MM.1S (cell line): ENCODE measurements around the gene SMIM1.

Experiments used
- DNase-seq: peaks from one replicate; pipeline ENCODE4 v3.0.0-alpha.2; 2015
- H2AFZ ChIP-seq: fragments of 300-600 bp; sonication (generic); 2 replicates; pipeline ENCODE4 v1.6.0; 2016; ENCODE audit warnings: antibody characterized with exemption, low read length
- H3F3A ChIP-seq: fragments of 300-600 bp; sonication (generic); 2 replicates; pipeline ENCODE4 v1.6.1; 2016; ENCODE audit warnings: mild to moderate bottlenecking, antibody characterized with exemption, low read length, moderate library complexity, mixed read lengths; ENCODE audit not compliant: insufficient read depth
- H3K27ac ChIP-seq: fragments of 300-600 bp; sonication (generic); 2 replicates; pipeline ENCODE4 v1.5.1; 2016; ENCODE audit warnings: mild to moderate bottlenecking, low read length
- H3K27me3 ChIP-seq: fragments of 300-600 bp; sonication (generic); replicated peaks from 2 replicates; pipeline ENCODE4 v1.6.0; 2016; ENCODE audit warnings: low read length; ENCODE audit not compliant: insufficient read depth
- H3K36me3 ChIP-seq: fragments of 300-600 bp; sonication (generic); replicated peaks from 2 replicates; pipeline ENCODE4 v1.6.1; 2016; ENCODE audit warnings: mild to moderate bottlenecking, low read length, mixed read lengths; ENCODE audit not compliant: insufficient read depth
- H3K4me1 ChIP-seq: fragments of 300-600 bp; sonication (generic); 2 replicates; pipeline ENCODE4 v1.6.1; 2016; ENCODE audit warnings: low read length, mixed read lengths
- H3K4me2 ChIP-seq: fragments of 300-600 bp; sonication (generic); 2 replicates; pipeline ENCODE4 v1.6.0; 2016; ENCODE audit warnings: low read depth, low read length
- H3K4me3 ChIP-seq: fragments of 300-600 bp; sonication (generic); 2 replicates; pipeline ENCODE4 v1.5.1; 2016; ENCODE audit warnings: low read length, mixed read lengths
- H3K79me2 ChIP-seq: fragments of 300-600 bp; sonication (generic); 2 replicates; pipeline ENCODE4 v1.6.1; 2016; ENCODE audit warnings: mixed run types, low read length, mixed read lengths
- H3K9ac ChIP-seq: fragments of 300-600 bp; sonication (generic); 2 replicates; pipeline ENCODE4 v1.6.1; 2016; ENCODE audit warnings: low read length, mixed read lengths
- H3K9me2 ChIP-seq: fragments of 300-600 bp; sonication (generic); replicated peaks from 2 replicates; pipeline ENCODE4 v1.6.1; 2016; ENCODE audit warnings: mild to moderate bottlenecking, low read length, mixed read lengths; ENCODE audit not compliant: insufficient read depth
- H3K9me3 ChIP-seq: fragments of 300-600 bp; sonication (generic); replicated peaks from 2 replicates; pipeline ENCODE4 v1.6.1; 2016; ENCODE audit warnings: mild to moderate bottlenecking, low read length, mixed read lengths; ENCODE audit not compliant: insufficient read depth
- H4K20me1 ChIP-seq: fragments of 300-600 bp; sonication (generic); 2 replicates; pipeline ENCODE4 v1.6.1; 2016; ENCODE audit warnings: mild to moderate bottlenecking, low read length, moderate library complexity, mixed read lengths; ENCODE audit not compliant: insufficient read depth
- EZH2 ChIP-seq: fragments of 300-600 bp; sonication (generic); optimal IDR thresholded peaks from 2 replicates; pipeline ENCODE3; 2017; ENCODE audit warnings: low read depth, mild to moderate bottlenecking, antibody characterized with exemption, low read length, mixed read lengths
- EZH2phosphoT487 ChIP-seq: fragments of 300-600 bp; sonication (generic); IDR thresholded peaks from 2 replicates; pipeline ENCODE4 v1.6.1; 2018; ENCODE audit warnings: antibody characterized with exemption, low read length
- TF ChIP-seq, protein P1 (sequence below): fragments of 300-600 bp; sonication (generic); IDR thresholded peaks from 2 replicates; pipeline ENCODE4 v1.5.1; 2016; ENCODE audit warnings: antibody characterized with exemption, low read length, mixed read lengths

SMIM1 gene

DNA sequence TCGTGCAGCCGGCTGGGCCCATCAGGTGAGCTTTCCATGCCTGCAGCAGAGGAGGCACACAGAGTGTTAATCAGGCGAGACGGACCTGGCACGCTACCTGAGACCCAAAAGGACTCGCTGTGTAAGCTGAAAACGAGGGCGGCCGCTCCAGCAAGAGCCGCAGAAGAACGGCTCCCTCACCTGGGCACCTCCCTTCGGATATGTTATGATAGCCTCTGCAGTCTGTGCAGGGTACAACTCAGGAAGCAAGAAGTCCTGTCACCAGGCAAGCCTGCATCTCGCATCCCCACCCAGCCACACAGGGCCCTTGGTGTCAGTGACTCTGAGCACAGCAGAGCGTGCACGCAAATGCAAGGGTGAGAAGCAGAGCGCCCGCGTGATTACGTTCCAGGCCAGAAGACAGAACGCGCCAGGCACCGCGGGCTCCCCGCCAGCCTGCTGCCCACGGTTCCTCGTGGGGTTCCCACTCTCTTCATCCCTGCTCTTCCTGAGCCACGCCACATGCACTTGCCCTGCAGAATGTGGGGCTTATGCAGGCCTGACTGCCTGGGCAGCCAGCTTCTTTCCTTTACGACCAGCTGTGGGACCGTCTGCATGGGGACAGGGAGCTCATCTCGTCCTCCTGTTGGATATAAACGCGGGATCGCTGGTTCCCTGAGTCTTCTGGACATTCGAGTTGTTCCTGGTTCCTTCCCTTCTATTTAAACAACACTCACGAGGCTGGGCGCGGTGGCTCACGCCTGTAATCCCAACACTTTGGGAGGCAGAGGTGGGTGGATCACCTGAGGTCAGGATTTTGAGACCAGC lies 44.0 kb downstream of the SMIM1 start:
- no peaks in the 10 kb centered on the region for H3K79me2 ChIP-seq
- DNase-seq: no peak
- H3K9me2 ChIP-seq: no peaks in the 10 kb centered on the region
- H3K27ac ChIP-seq: no peak overlapping the region
- no peaks in the 10 kb centered on the region for H4K20me1 ChIP-seq
- H3K9me3 ChIP-seq: no peaks in the 10 kb centered on the region
- no peak overlapping the region for H3K4me2 ChIP-seq
- H3K4me3 ChIP-seq: no peak overlapping the region
- no peaks in the 10 kb centered on the region for H3K27me3 ChIP-seq
- no peak overlapping the region for H2AFZ ChIP-seq
- H3K36me3 ChIP-seq: no peaks in the 10 kb centered on the region
- H3K4me1 ChIP-seq: no peaks in the 10 kb centered on the region
- no peaks in the 10 kb centered on the region for H3F3A ChIP-seq
- H3K9ac ChIP-seq: no peak overlapping the region
- TF ChIP-seq EZH2 (no peak), EZH2phosphoT487 (no peak)
- TF ChIP-seq, protein P1, sequence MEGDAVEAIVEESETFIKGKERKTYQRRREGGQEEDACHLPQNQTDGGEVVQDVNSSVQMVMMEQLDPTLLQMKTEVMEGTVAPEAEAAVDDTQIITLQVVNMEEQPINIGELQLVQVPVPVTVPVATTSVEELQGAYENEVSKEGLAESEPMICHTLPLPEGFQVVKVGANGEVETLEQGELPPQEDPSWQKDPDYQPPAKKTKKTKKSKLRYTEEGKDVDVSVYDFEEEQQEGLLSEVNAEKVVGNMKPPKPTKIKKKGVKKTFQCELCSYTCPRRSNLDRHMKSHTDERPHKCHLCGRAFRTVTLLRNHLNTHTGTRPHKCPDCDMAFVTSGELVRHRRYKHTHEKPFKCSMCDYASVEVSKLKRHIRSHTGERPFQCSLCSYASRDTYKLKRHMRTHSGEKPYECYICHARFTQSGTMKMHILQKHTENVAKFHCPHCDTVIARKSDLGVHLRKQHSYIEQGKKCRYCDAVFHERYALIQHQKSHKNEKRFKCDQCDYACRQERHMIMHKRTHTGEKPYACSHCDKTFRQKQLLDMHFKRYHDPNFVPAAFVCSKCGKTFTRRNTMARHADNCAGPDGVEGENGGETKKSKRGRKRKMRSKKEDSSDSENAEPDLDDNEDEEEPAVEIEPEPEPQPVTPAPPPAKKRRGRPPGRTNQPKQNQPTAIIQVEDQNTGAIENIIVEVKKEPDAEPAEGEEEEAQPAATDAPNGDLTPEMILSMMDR: no peak

DNA sequence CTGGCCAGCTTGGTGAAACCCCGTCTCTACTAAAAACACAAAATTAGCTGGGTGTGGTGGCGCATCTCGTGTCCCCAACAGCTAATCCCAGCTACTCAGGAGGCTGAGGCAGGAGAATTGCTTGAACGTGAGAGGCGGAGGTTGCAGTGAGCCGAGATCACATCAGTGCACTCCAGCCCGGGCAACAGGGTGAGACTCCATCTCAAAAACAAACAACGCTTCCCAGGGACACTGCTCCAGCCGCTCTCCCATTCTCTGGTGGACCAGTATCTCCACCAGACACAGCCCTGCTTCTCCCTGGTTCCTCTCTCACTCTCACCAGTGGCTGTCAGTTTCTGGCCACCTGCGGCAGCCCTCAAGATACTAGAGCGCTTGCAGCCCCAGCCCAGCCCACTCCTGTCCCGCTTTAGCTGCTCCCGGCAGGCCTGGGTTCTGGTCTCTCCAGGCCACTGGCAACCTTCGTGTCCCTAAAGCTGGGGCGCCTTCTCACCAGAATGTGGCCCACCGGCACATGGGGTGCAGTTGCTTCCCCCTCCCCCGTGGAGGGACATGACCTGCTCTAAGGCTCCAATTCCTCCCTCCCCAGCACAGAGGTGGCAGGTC lies 44.7 kb downstream of the SMIM1 start:
- DNase-seq: no peak
- no peaks in the 10 kb centered on the region for H3K4me1 ChIP-seq
- H3K79me2 ChIP-seq: no peaks in the 10 kb centered on the region
- H3K36me3 ChIP-seq: no peaks in the 10 kb centered on the region
- H3K27ac ChIP-seq: no peak overlapping the region
- H2AFZ ChIP-seq: no peak overlapping the region
- H3K4me2 ChIP-seq: no peak overlapping the region
- H3K9me3 ChIP-seq: no peaks in the 10 kb centered on the region
- no peaks in the 10 kb centered on the region for H4K20me1 ChIP-seq
- no peak overlapping the region for H3K4me3 ChIP-seq
- H3K9ac ChIP-seq: no peak overlapping the region
- H3K27me3 ChIP-seq: no peaks in the 10 kb centered on the region
- no peaks in the 10 kb centered on the region for H3F3A ChIP-seq
- H3K9me2 ChIP-seq: no peaks in the 10 kb centered on the region
- TF ChIP-seq, protein P1: no peak
- TF ChIP-seq EZH2: no peak
- TF ChIP-seq EZH2phosphoT487: no peak

DNA sequence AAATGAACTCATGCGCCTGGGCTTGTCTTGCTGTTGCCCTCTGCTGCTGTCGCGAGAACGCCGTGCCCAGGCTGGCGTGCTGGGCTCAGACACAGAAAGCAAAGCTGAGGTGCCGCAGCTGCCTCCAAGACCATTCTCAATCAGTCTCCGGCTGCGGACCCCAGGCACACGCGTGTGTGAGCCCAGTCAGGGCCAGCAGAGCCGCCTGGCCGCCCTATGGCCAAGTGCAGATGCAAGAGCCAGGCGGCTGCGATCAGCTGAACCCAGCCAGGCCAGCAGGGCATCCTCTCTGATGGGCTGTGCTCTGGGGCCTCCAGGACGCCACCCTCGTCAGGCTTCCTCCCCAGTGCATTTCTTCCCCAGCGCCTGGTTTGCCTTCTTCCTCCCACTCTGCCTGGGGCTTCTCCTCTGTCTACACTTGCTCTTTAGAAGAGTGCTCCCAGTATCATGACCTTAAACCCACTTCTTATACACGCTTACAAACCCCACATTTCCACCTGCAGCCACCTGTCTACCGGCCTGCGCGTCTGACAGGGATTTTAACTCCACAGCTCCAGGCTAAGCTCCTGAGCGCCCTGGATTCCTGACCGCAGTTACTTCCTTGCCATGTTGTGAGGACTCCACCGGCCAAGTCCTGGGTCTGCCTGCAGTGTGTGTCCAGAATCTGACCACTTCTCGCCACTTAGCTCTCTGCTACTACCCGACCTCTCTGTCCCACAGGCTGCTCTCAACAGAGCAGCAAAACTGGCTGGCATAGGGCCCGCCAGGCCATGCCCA lies 45.5 kb downstream of the SMIM1 start:
- no peaks in the 10 kb centered on the region for H3K36me3 ChIP-seq
- H3K4me3 ChIP-seq: no peak overlapping the region
- no peaks in the 10 kb centered on the region for H3K9me2 ChIP-seq
- no peaks in the 10 kb centered on the region for H3F3A ChIP-seq
- no peak overlapping the region for H2AFZ ChIP-seq
- H3K9me3 ChIP-seq: no peaks in the 10 kb centered on the region
- DNase-seq: no peak
- H3K79me2 ChIP-seq: no peaks in the 10 kb centered on the region
- H3K4me1 ChIP-seq: no peaks in the 10 kb centered on the region
- TF ChIP-seq, protein P1: no peak
- TF ChIP-seq EZH2: no peak
- no peak for TF ChIP-seq EZH2phosphoT487
- H3K9ac ChIP-seq: no peak overlapping the region
- no peaks in the 10 kb centered on the region for H4K20me1 ChIP-seq
- no peaks in the 10 kb centered on the region for H3K27me3 ChIP-seq
- no peak overlapping the region for H3K27ac ChIP-seq
- H3K4me2 ChIP-seq: no peak overlapping the region
